GM19035 (cell line): Measurements from ENCODE around the gene INF2.

Experiments used
- ATAC-seq: cut with Tn5 transposase; IDR thresholded peaks from one replicate; pipeline ENCODE4 v1.9.1; 2021; ENCODE audit not compliant: unreplicated experiment

INF2 gene

DNA sequence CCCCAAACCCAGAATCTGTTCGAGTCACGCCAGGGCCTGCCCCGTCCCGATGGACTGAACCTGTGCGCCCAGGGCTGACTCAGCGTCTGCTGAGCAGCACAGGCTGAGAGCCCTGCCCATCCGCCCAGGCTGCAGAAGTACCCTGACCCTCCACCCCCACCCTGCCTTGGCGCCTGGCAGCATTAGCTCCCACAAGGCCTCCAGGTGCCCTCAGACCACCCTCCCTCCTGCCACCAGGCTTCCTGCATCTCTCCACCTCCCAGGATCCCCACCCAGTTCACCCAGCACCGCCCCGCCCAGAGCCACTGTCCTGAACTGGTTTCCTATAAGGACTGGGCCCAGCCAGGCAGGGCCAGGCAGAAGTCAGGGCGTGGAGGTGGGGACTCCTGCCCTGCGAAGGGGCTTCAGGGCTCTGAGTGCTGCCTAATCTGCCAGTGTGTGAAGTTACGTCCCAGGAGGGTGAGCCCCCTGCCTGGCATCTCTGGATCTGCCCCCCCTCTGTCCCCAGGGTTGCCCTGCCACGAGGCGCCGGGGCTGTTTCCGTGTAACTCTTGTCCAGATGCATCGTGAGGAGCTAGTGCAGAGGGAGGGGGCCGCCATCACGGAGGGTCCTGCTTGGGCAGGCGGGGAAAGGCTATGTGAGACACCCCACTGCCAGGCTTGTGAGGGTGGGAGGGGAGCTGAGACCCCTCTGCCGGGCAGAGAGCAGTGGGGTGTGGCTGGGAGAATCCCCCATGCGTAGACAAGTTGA lies 43.7 kb downstream of the INF2 start:
- ATAC-seq: no peak

DNA sequence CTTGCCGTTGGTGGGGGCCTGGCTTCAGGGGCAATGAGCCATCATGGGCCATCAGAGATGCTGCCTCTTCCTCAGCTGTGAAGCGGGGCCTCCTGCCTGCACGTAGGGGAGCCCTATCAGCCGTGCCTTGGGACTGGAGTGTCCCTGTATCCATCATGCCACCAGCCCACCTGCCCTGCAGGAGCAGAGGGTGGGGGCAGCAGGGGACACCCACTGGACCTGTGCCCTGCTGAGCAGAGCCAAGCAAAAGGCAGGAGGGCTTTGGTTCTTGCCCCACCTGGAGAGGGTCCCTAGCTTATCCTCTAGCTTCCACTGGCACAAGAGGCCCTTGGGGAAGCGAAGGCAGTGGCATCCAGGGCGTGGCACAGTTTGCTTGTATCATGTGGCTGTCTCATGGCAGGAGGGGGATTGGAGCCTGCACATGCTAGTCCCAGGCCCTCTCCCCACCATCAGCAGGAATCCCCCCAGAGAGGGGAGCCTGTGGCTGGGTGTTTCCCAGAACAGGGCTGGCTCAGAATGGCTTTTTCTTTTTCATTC lies 44.7 kb downstream of the INF2 start:
- ATAC-seq: no peak

GRCh38 chr14:104734601-104734990 lies 45.2 kb downstream of the INF2 start:
- no peak for ATAC-seq

- ATAC-seq: no peak
These were observed 45.8 kb downstream of the INF2 start for GRCh38 chr14:104734991-104735779.

DNA sequence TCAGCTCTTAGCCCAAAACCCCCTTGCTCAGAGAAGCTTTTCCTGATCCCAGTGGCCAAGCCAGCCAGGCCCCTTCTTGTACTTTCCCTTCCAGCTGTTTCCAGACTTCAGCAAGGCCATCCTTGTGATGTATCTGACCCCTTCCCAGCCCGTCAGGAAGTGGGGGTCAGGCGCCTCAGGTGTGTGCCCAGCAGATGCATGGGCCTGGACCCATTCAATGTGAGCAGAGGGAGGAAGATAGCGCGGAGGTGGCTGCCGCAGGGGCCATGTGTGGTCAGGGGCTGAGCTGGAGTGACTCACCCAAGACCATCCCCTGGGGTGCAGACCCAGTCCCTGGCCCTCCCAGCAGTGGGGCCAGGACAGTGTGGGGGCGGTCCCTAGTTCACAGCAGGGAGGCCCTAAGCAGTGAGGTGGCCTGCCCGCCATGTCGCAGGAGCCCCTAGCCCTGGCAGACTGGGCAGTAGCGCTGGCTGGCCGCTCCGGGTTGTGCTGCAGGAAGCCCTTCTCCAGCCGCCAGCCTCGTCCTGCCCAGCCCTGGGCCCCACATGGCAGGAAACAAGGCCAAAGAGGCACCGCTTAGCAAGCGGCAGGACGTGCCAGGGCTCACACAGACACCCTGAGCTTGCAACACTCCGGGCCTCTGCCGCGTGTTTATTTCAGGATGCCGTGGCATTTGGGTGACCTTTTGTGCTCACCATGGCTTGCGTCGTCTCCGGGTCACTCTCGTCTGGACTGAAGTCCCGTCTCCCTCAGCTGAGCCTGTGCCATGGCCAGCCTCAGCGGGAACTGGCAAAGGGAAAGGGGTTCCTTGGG lies 46.6 kb downstream of the INF2 start:
- ATAC-seq: no peak

DNA sequence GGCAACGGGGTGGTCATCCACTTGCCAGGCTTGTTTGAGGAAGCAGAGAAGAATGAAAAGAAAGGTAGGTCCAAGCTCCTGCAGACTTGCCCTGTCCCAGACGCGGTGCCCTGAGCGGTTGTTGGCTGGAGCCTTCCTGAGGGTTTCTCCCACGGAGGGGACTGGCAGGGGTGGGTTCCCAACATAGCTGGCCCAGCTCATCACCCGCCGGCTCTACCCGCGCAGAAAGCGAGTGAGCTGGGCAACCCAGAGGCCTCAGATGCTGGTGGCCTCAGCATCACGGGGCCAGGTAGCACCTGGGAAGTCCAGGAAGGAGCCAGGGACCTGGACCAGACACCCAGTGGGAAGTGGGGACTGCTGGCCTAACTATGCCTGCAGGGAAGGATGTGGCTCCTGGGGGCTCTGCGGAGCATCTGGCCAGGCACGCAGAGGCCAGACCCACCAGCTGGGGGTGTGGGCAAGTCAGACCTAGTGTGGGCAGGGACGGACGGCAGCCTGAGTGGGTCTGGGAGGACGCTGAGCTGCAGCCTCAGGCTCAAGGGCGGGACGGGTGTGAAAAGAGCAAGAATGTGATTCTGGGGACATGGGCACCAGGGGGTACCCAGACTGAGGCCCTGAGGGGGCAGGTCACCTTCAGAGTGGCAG lies 49.1 kb downstream of the INF2 start:
- ATAC-seq: no peak

- no peak for ATAC-seq
These were observed 49.6 kb downstream of the INF2 start for GRCh38 chr14:104739026-104739425.

- ATAC-seq: no peak
These were observed 50.4 kb downstream of the INF2 start for GRCh38 chr14:104739546-104740516.

- no peak for ATAC-seq
These were observed 51.8 kb downstream of the INF2 start for GRCh38 chr14:104741108-104741802.

DNA sequence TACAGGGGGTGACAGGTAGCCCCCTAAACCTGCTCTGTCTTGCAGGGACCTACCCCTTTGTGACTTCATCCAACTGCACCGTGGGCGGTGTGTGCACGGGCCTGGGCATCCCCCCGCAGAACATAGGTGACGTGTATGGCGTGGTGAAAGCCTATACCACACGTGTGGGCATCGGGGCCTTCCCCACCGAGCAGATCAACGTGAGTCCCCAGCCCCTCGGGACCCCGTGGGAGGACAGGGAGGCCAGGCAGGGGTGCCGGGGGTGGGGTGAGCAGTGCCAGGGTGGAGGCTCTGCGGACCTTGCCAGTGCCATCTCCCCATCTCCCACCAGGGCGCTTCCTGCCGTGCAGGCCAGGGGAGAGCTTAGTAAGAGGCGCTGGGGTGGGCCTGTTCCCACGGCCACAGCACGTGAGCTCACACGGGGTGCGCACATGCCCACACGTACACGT lies 52.4 kb downstream of the INF2 start:
- ATAC-seq: no peak

- ATAC-seq: no peak
These were observed 53.4 kb downstream of the INF2 start for GRCh38 chr14:104742586-104743455.

DNA sequence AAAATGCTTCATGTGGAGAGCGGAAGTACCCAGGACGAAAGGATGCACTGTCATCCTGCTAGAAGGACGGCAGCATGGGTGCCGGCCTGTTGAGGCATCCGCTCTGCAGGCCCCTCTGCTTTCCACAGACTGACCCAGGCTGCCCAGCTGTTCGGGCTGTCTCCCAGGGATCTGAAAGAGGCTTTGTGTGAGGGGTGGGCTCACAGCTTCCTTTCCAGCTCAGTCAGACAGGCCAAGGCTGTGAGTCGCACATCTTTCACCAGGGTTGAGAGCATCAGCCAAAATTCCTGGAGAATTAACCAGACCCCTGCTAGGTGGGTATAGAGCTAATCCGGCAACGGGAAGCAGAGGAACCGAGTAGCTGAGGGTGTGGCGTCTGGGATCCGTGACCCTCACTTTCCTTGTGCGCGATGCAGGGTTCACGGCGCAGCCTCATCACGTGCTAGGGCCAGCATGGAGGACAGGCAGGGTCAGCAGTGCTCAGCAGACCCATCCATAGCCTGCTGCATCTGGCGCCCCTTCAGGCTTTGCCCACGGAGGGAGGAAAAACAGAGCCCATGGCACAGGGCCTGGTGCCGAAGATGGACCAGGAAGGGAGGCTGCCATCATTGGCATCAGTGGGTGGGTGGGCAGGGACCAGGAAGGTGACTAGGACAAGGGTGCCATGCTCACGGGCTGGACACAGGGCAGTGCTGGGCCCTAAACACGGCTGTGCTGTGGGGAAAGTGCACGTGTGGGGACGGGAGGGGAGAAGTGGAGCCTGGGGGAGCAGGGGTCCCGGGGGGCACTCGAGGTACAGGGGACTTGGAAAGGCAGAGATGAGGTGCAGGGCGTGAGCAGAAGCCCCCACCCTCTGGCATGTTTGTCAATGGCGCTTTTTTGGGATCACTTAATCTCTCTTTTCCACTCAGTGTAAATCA lies 54.3 kb downstream of the INF2 start:
- no peak for ATAC-seq

- ATAC-seq: no peak
These were observed 55.1 kb downstream of the INF2 start for GRCh38 chr14:104744484-104744883.

GRCh38 chr14:104745431-104745830 lies 56.0 kb downstream of the INF2 start:
- no peak for ATAC-seq

DNA sequence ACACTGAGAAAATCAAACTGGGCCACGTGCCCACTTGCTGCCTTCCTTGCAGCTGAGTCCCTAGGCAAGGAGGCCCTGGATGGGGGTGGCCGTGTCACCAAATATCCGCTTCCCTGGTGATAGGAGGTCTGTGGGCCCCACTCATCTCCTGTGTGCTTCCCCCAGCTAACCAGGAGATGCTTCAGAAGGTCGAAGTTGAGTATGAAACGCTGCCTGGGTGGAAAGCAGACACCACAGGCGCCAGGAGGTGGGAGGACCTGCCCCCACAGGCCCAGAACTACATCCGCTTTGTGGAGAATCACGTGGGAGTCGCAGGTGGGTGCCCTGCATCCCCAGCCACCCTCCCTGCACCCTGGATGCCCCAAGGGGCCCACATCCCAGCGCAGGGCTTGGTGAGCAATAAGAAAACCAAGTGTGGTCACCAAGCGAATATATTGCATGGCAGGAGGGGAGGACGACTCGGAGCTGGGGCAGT lies 56.7 kb downstream of the INF2 start:
- no peak for ATAC-seq

DNA sequence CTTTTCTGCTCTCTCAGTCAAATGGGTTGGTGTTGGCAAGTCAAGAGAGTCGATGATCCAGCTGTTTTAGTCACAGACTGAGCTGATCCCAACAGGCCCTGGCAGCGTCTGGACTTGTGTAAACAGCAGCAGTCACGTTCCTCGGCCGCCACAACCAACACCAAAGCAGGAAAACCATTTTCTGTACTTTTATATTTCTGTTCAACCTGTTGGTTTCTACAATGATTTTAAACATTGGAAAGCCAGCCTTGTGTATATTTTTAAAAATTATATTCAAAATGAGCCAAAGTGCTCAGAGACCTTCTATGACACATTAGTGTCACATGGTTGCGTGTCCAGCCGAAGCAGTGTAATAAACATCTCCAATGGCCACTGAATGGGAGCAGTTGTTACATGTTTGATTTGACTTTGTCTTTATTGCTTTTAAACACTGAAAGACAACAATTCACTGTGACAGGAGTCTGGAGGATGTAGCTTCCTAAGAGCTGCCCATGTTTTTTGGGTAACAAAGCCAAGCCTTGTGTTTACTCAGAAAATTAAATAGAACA lies 57.6 kb downstream of the INF2 start:
- no peak for ATAC-seq

DNA sequence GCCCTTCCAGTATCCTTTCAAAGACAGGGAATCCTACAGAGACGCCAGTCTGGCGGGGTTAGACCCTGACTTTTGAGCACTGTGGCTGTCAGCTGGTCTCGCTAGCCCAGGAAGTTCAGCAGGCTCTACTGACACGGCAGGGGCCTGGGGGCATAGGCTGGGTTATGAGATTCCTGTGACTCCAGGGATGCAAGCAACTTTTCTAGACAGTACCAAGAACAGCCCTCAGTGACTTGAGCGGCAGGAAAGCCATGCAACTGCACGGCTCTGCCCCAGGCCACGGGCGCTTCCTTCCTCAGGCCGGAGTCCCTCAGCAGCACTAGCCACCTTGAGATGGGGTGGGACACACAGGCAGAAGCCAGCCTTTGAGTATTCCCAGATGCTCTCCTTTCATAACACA lies 58.5 kb downstream of the INF2 start:
- no peak for ATAC-seq
